ENCODE measurements around the gene AAGAB.

AAGAB gene

DNA sequence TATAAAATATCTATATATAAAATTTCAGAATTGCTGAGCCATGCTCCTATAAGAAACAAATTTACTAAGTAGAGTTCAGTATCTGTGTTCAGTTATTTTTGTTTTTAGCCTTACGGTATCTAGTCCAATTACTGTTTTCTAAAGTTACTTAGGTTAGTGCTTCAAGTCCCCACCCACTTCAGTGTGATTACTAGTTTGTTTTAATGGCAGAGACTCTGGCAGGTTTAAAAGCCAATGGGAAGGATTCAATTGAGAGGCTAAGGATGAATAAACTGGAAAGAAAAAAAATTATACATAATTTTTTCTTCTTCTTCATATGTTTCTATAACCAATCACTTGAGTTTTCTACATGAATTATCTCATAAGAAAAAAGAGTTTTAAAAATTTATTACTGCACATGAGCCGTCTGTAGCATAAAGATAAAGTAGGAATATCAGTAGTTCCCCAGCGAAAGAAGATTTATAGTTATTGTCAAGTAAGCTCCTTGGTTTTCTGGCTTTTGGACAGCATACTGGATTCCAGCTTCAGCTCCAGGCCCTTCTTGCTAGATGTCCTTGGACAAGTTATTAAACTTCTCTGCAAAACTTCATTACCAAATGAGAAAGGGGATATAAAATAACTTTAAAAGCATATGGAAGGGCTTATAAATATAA, 46.8 kb downstream of the AAGAB start:
- DNase-seq, result no peak

DNA sequence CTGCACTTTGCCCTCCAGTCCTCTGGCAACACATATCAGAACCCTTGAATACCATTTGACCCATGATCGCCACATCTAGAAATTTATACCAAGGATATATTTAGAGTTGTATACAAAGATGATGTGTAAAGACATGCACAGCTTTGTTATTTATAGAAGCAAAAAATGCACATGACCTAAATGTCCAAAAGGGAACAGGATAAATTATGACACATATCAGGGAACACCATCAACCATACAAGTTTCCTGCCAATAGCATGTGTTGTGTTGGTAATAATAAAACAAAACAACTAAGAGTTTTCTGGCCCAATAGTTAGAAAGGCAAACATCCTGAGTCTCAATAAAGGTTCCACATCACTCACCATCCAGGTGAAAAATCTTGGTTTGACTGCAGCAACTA, 51.5 kb downstream of the AAGAB start:
- DNase-seq, result no peak

DNA sequence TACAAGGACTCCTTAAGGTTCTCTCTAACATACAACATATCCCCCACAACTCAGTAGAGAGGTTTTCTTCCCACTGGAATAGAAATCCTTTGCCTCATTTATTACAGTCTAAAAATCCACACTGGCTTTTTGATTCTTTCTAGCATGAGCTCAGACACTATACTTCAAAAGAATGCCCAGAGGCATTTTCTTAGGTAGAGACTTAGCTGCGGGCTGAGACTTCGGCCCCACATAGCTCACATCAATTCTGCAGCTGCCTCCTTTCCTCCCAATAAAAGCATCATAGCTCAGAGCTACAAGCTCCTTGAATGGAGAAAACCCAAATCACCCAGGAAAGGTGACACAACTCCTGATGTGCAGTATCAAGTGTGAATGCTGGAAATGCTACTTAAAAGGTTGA, 52.4 kb downstream of the AAGAB start:
- DNase-seq, result no peak

DNA sequence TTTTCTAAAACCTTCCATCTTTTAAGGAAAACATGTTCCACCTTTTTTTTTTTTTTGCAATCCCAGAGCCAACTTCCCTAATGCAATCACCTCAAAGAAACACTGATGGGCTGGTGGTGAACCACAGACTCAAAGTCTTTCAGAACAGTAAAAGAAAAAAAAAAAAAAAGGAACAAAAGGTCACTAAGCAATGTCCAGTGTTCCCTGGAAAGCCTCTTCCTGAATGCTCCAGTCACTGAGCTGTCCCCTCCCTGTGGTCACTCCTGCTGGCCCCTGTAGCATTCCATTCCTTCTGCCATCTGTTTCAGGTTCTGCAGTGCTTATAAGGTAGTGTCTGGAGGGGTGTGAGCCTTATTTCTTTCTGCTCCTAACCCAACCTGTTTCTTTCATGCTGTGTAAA, 53.3 kb downstream of the AAGAB start:
- DNase-seq, result no peak

DNA sequence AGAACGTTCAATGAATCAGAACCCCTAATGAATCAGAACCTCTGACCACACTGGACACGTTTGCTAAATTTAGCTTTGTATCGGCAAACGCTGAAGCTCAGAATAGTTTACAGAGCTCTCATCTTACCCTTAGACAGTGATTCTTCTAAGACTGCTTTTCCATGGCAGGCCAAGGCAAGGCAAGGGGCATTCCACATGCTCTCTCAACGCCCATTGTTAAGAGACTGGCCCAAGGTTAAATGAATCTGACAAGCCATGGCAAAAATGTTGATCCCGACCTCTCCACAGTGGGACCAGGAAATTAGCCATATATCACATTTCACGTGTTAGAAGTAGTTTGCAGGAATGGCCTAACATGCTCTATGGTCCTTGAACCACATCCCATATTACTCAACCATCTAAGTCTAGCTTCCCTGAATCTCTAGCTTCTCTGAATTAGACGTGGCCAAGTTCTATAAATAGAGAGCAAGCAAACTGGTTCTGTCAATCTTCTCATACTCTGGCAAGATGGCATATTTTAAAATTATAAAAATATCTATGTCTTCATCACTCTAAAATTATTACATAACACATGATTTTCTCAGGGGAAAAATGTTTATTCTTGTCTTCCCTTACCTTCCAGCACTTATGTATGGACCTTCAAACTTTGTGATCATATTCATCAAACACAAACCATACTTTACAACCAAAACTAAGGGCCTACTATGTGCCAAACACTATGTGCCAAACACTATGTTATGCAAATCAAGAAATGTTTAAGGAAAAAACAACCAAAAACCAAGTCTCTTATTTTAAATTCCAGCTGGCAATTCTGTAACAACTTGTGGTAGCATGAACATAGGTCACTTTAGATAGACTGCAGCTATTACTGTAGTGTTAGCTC, 54.3 kb downstream of the AAGAB start:
- DNase-seq, result no peak

DNA sequence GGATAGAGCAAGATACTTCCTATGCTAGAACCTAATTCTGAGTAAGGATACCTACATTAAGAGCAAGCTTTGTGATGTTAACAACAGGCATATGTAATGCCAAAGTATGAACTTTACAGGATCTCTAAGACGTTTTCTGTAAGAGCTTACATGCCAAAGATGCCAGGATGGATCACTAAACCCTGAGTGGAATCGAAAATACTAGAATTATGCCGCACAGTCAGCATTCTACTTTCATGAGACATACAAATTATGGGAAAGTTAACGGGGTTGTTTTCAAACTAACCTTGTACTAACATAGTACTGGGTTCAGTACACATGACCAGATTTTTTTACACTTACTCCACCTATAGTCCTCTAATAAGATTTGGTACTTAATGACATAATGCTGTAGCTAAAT, 55.1 kb downstream of the AAGAB start:
- DNase-seq, result no peak

DNA sequence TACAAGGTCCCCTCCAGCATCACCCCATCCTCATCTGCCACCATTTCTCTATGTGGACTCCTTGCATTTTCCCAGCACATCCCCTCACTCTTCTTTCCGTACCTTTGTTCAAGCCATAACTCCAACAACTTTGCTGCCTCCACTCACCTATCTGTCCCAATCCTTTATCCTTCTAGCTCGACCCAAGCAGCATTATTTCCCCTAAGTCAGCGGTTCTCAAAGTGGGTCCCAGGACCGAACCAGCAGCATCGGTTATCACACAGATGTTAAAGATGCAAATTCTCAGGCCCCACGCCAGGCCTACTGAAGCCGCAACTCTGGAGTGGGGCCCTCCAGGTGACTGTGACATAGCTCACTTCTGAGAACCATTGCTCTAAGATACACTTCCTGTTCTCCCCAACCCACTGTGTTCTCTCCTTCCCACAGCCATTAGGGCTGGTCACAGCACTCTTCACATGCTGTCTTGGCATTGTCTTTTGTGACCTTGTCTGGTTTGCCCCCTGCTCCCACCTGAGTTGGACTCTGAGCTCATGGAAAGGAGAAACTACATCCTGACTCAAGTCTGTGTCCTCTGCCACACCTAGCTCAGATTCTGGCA, 56.2 kb downstream of the AAGAB start:
- no peak for DNase-seq

DNA sequence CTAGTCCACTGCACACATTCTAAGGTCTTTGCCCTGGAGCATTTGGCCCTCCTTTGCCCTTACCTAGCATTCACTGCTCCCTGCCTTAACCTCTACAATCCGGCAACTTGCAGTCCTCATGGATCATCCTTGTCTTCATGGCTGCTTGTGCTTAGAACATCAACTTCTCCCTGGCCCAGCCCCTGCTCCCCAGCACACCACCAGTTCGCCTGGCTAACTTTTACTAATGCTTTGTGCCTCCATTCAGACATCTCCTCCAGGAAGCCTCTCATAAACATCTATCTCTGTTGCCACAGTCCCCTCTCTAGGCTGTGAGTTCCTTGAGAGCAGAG, 57.1 kb downstream of the AAGAB start:
- DNase-seq, result no peak

DNA sequence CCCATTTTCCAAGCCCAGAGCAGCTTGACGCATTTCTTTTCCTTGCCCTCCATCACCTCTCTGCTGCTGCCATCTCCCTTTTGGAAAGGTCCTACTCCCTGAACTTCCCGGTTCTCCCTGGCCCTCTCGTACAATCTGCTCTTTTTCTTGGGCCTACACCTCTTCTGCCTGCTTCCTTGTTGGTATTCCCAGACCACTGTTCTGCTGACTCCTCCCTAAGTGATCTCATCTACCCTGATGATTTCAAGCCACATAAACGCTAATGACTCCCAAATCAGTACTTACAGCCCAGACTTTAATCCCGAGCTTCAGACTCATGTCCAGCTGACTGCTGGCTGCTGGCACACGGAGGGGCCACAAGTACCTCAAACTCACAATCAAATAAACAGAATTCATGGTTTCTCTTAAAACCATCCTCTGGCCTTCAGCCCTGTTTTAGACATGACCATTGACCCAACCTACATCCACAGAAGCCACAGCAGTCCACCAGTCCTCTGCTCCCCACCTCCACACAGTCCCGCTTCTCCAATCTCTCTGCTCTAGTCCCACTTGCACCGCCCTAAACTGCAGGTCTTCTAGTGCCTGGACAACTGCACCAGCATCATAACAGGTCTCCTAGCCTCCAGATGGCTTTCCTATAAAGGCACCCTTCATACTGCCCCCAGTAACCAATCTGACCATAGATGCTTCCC, 57.6 kb downstream of the AAGAB start:
- no peak for DNase-seq

DNA sequence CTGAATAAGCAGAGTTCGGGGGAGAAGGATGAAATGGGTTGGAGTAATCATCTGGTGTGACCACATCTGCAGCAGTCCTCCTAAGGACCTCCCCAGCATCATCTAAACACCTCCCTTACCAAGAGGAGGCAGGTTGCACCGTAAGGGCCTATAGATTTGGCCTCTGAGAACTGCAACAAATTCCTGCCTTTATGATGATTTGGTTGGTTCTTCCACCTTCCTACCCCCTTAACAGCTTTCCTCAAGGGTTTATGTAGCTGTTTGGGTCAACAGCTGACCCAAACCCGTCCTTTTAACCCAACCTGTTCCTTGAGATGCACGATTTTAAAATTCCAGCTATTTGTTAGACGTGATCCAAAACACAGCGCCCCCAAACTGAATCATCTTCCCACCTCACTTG, 58.2 kb downstream of the AAGAB start:
- no peak for DNase-seq

DNA sequence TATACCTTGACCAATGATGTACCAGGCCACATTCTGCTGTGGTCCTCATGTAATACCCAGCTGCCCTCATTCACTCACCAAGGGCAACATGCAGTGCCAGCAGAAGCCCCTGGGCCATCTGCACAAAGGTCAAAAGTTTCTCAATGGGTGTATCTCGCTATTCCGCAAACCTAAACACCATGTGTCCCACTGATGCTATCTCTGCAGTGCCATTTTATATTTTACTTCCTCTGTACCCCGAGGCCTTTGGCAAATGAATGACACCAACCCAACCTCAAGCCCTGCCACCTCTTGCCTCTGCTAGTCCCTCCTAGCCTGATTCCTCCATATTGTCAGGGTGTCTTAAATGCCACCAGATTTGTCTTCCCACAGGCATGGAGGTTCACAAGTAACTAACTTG, 59.2 kb downstream of the AAGAB start:
- DNase-seq, result no peak

DNA sequence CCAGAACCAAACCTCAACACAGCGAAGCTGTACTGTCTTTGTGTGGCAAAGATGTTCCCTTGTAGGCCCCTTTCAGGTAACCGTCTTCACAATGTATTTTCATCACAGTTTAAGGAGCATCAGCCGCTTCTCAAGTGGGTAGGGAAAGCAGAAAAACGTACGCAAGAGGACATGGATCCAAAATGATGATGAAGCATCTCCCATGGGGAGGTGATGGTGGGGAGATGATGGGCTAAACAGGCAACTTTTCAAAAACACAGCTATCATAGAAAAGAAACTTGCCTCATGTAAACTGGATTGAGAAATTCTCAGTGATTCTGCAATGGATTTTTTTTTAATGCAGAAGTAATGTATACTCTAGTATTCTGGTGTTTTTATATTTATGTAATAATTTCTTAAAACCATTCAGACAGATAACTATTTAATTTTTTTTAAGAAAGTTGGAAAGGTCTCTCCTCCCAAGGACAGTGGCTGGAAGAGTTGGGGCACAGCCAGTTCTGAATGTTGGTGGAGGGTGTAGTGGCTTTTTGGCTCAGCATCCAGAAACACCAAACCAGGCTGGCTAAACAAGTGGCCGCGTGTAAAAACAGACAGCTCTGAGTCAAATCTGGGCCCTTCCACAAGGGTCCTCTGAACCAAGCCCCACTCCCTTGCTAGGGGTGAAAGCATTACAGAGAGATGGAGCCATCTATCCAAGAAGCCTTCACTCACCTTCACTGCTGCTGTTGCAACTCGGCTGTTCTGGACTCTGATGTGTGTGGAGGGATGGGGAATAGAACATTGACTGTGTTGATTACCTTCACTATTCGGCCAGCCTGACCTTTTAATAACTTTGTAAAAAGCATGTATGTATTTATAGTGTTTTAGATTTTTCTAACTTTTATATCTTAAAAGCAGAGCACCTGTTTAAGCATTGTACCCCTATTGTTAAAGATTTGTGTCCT, 60.0 kb downstream of the AAGAB start:
- DNase-seq, result no peak

DNA sequence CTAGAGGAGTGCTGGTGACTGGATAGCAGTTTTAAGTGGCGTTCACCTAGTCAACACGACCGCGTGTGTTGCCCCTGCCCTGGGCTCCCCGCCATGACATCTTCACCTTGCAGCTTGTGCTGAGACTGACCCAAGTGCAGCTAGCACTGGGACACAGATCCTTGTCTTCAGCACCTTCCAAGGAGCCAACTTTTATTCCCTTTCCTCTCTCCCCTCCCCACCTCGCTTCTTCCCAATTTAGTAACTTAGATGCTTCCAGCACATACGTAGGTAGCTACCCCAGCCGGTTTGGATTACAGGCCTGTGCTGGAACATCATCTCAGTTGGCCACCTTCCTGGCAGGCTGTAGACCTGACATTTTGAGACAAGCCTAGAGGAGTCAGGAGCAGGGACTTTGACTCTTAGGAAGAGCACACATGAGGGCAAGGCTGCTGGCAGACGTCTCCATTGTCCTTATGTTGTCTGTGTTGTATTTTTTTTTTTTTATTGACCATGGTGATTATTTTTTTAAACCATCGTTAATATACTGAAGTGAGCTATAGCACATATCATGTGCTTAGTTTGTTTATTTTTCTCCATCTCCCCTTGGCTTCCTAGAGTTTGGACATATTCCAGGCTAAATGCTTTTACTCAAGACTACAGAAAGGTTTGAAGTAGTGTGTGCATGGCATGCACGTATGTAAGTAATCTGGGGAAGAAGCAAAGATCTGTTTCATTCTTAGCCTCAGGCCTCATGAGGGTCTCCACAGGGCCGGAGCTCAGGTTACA, 61.1 kb downstream of the AAGAB start:
- no peak for DNase-seq

DNA sequence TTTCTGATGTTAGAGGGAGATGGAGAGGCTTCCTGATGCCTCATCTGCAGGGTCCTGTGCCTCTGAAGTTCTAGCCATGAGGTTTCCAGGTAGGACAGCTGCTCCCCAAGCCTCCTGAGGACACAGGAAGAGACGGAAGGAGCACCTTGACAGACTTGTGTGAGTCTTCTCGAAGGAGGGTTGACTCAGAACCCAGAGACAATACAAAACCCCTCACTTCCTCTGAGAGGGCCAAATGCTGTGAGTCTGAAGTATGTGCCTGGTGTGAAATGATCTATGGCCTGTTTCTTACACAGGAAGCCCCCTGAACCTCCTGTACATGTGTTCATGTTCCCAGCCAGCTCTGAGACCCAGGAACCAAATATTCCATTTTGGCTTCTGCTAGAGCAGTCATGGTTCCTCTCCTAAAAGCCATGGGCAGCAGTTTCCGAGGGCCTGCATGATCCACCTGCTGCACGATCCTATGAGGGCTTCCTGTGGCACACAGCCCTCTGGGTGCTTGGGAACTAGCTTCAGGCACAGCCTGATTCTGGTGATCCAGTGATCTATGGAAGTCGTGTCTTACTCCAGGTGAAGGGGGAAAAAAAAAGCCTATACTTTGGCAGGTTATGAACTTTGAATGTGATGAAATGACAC, 62.2 kb downstream of the AAGAB start:
- no peak for DNase-seq

DNA sequence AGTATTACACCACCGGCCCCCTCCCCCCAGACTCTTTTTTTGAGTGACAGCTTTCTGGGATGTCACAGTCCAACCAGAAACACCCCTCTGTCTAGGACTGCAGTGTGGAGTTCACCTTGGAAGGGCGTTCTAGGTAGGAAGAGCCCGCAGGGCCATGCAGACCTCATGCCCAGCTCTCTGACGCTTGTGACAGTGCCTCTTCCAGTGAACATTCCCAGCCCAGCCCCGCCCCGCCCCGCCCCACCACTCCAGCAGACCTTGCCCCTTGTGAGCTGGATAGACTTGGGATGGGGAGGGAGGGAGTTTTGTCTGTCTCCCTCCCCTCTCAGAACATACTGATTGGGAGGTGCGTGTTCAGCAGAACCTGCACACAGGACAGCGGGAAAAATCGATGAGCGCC, 63.6 kb downstream of the AAGAB start:
- no peak for DNase-seq

DNA sequence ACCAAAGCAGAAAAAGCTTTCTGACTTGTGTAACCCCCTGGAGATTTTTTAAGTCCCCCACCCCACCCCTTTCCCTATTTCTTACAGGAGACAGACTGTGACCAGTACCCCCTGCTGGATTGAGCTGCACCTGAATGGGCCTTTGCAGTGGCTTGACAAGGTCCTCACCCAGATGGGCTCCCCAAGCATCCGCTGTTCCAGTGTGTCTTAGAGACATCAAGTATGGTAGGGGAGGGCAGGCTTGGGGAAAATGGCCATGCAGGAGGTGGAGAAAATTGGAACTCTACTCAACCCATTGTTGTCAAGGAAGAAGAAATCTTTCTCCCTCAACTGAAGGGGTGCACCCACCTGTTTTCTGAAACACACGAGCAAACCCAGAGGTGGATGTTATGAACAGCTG, 64.1 kb downstream of the AAGAB start:
- DNase-seq, result no peak

DNA sequence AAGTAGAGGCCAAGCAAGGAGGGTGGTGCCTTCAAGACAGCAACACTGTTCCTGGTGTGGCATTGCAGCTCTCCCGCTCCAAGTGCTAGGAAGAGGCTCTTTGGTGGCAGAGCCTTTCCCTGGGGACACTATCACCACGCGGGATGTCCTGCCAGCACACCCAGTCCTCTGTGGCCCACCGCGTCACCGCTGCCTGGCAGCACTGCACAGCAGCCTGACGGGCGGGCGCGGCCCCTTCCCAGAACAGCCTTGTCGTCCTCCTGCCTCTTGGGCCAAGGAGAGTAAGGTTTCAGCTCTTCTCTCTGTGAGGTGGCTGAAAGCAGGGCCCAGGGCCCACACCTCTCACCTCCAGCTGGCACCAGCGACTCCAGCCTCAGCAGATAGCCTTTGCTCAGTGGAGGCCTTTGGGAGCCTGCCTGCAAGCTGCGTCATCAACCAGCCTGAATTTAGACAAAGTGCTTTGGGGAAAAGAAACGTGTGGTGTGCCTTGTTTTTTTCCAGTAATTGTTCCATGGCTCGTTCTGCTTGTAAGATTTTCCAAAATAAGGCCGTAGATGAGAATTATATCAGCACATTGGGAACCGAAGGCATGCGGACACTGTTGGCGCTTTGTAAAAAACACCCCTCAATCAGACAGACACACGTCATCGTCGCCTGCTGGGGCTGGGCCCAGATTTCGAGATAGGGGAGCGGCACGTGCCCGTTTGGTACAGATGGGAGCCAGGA, 65.0 kb downstream of the AAGAB start:
- DNase-seq, result no peak

DNA sequence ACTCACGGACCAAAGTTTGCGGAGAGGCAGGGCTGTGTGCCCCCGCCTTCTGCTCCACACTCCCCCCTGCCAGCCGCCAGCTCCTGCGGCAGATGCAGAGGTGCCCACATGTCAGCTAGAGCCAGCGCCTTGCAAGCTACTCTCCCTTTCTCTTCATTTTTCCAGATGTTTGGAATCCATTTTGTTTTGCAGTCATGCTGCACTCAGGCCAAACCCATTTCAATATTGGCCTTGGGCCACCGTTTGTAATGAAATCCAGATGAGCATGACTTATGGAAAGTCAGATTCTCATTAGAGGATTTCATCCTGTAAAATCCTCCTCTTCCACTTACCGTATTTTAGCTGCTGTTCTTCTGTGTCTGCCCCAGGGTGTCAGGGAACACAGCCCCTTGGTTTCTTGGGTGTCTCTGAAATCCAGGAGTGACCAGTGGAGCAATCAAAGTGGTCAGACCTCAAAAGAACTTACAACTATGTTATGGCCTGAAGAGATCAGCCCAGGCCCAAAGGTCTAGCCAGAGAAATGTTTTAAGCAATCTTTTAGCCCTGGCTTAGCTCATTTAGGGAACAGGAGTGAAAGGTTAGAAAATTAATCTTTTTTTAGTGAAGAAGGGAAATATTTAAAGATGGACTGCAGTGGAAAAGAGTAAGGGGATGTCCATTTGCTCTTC, 65.8 kb downstream of the AAGAB start:
- no peak for DNase-seq

DNA sequence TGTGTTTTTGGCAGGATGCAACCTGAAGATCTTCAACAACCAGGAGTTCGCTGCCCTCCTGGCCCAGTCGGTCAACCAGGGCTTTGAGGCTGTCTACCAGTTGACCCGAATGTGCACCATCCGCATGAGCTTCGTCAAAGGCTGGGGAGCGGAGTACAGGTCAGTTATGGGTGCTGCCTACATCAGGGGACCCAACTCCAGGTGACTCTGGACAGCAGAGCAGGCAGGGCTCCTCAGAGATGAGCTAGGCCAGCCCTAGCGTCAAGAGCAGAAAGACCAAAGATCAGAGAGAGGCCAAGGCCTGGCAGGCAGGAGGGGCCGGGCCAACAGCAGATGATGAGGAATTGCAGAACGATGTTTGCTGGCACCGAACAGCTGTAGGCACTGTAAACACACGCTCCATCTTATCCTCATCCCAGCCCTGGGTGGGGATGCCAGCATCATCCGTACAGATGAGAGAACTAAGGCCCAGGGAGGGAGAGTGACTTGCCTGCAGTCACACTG, 67.1 kb downstream of the AAGAB start:
- DNase-seq, result no peak

DNA sequence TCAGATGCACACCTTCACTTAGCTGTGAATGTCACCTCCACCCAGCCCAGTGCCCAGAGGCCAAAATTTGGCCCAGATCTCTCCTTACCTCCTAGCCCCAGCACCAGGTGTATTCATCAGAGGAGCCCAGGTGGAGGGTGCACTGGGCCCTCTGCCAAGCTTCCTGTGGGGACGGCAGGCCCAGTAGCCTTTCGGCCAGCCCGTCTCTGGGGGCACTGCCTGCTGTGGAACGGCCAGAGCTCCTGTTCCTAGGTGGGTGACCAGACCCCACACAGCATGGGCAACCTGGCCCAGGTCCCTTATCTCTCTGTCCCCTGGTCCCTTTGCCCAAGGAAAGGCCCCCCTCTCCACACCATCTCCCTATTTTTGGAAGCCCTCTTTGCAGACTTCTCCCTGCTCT, 67.8 kb downstream of the AAGAB start:
- no peak for DNase-seq
